Endodermal cell (in vitro differentiated cells): ENCODE data around the gene PATE2. TPM values are rescaled to one million over a fixed set of nuclear protein-coding genes. Genes with fewer than 3 reads are reported as not detected.

Source experiments
- DNase-seq: peaks from one replicate; pipeline ENCODE4 v3.0.0-alpha.2; 2017
- H3K27ac ChIP-seq: 2 replicates; pipeline ENCODE4 v1.5.1; 2013; ENCODE audit warnings: mild to moderate bottlenecking, low read depth, low read length, moderate library complexity
- H3K27me3 ChIP-seq: 2 replicates; pipeline ENCODE4 v1.6.1; 2013; ENCODE audit warnings: mild to moderate bottlenecking, low read length, moderate library complexity; ENCODE audit not compliant: insufficient read depth, control insufficient read depth, poor library complexity, severe bottlenecking
- H3K36me3 ChIP-seq: 2 replicates; pipeline ENCODE4 v1.7.0; 2013; ENCODE audit warnings: mild to moderate bottlenecking, low read length, moderate library complexity; ENCODE audit not compliant: control insufficient read depth, insufficient read depth
- H3K4me1 ChIP-seq: one replicate; pipeline ENCODE4 v1.7.0; 2013; ENCODE audit warnings: low read length; ENCODE audit not compliant: control insufficient read depth, insufficient read depth
- H3K4me3 ChIP-seq: 2 replicates; pipeline ENCODE4 v1.5.1; 2013; ENCODE audit warnings: mild to moderate bottlenecking, low read length, moderate library complexity
- H3K9ac ChIP-seq: 2 replicates; pipeline ENCODE4 v1.6.1; 2013; ENCODE audit warnings: mild to moderate bottlenecking, low read length, moderate library complexity; ENCODE audit not compliant: poor library complexity, severe bottlenecking; ENCODE audit errors: extremely low read depth
- H3K9me3 ChIP-seq: 2 replicates; pipeline ENCODE4 v1.6.1; 2013; ENCODE audit warnings: mild to moderate bottlenecking, low read length, moderate library complexity; ENCODE audit not compliant: control insufficient read depth
- H3K27ac Mint-ChIP-seq: 2 replicates; pipeline ENCODE4 v1.8.0; 2020; ENCODE audit warnings: mixed read lengths
- H3K27me3 Mint-ChIP-seq: 2 replicates; pipeline ENCODE4 v1.8.0; 2021; ENCODE audit warnings: mild to moderate bottlenecking, mixed read lengths; ENCODE audit not compliant: insufficient read depth
- H3K36me3 Mint-ChIP-seq: 2 replicates; pipeline ENCODE4 v1.8.0; 2020; ENCODE audit warnings: low read depth, mixed read lengths
- H3K4me1 Mint-ChIP-seq: 2 replicates; pipeline ENCODE4 v1.8.0; 2020; ENCODE audit warnings: mixed read lengths
- H3K4me3 Mint-ChIP-seq: 2 replicates; pipeline ENCODE4 v1.8.0; 2020; ENCODE audit warnings: mild to moderate bottlenecking, moderate library complexity, mixed read lengths
- H3K9me3 Mint-ChIP-seq: 2 replicates; pipeline ENCODE4 v1.8.0; 2020; ENCODE audit warnings: mild to moderate bottlenecking, mixed read lengths
- WGBS, 2 experiments: methylation state at CpG; one replicate each; pipeline versions ENCODE4 v1.1.5 to v1.1.7; 2013; ENCODE audit warnings: missing lambda C conversion rate in 2 of 2, mixed read lengths in 1 of 2; ENCODE audit not compliant: insufficient coverage in 1 of 2, insufficient read length in 1 of 2; 5-methylcytosine and 5-hydroxymethylcytosine counted together
- total RNA-seq, 2 donors: library from RNA; stranded (reverse); fragmentation: NEBNext Ultra II Directional in 1 of 2; extraction: Animal tissue kit (Norgen Biotek cat#: 25700) in 1 of 2; gene quantifications; 2 replicates in 1 of 2; 3 replicates in 1 of 2; pipeline ENCODE4 v1.2.1, GENCODE V29; 2021
- TF ChIP-seq, protein P1 (sequence below): fragments of 200-600 bp; sonication (generic); conservative IDR thresholded peaks from 2 replicates; pipeline ENCODE4 v1.5.0; 2021; ENCODE audit warnings: antibody characterized with exemption, mild to moderate bottlenecking

PATE2 gene
- total RNA-seq, 2 donors from 2014 or later: 0.79 TPM; not detected in 1

DNA sequence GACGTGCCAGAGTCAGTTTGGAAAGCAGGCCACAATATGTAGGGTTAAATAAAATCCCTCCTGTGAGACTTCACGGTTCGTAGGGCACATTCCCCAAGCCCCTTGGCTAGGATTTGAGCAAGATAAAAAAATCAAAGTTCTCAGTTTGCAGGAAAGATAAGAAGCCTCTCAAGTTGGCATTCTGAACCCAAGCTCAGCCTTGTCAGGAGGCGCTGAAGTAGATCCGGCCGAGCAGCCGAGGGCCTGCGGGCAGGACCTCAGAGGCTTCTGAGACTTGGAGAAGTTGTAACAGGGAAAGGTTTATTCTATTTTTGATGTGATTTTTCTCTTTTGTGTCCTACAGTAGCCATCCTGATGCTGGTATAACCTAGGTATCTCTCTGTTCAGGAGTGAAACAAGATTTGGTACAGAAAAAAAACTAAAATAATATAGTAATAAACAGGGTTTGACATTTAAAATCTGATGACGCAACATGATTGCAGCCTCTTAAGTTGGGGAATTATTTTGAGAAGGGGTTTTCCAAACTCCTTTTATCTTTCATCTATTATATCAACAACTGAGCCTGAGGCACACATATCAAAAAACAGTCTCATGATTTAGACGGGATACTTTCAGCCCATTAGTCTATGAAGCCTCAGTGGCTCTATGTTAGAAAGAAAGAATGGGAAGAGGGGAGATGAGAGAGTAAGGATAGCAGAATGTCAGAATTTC, 10.1 kb downstream of the PATE2 start:
- H3K9me3 ChIP-seq: no peaks in the 10 kb centered on the region
- Mint-ChIP-seq H3K9me3 (no peaks in the 10 kb centered on the region), H3K27me3 (peaks cover 28% of the 10 kb centered on the region), H3K36me3 (no peaks in the 10 kb centered on the region), H3K4me3 (no peak overlapping the region), H3K27ac (no peak overlapping the region), H3K4me1 (peaks cover 20% of the 10 kb centered on the region)
- peaks cover 9% of the 10 kb centered on the region for H3K4me1 ChIP-seq
- H3K27me3 ChIP-seq: peaks cover 19% of the 10 kb centered on the region
- H3K27ac ChIP-seq: no peak overlapping the region
- DNase-seq: no peak
- no peak overlapping the region for H3K9ac ChIP-seq
- H3K36me3 ChIP-seq: no peaks in the 10 kb centered on the region
- 74 to 77% methylated on average over 3 to 9 of the region's 10 CpGs for WGBS, 2 experiments
- no peak overlapping the region for H3K4me3 ChIP-seq
- TF ChIP-seq, protein P1, sequence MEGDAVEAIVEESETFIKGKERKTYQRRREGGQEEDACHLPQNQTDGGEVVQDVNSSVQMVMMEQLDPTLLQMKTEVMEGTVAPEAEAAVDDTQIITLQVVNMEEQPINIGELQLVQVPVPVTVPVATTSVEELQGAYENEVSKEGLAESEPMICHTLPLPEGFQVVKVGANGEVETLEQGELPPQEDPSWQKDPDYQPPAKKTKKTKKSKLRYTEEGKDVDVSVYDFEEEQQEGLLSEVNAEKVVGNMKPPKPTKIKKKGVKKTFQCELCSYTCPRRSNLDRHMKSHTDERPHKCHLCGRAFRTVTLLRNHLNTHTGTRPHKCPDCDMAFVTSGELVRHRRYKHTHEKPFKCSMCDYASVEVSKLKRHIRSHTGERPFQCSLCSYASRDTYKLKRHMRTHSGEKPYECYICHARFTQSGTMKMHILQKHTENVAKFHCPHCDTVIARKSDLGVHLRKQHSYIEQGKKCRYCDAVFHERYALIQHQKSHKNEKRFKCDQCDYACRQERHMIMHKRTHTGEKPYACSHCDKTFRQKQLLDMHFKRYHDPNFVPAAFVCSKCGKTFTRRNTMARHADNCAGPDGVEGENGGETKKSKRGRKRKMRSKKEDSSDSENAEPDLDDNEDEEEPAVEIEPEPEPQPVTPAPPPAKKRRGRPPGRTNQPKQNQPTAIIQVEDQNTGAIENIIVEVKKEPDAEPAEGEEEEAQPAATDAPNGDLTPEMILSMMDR: no peak

DNA sequence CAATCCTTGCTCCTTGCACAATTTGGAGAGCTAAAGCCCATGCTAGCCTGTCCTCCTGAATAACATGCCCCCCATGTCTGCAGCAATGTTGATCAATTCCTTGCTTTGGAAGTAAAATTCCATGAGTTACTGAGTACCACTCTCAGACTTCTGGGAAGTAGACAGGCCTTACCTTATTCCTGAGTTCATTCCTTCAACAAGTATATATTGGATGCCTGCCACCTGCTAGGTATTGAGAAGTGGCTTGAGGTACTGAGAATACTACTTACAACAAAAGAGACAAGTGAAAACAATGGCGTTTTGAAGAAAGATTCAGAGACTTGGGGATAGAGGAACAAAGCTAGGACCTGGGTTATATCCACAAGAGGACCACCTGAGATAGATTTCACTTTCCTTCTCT, 12.4 kb downstream of the PATE2 start:
- H3K9me3 Mint-ChIP-seq: no peaks in the 10 kb centered on the region
- Histone ChIP-seq H3K9ac (no peak overlapping the region), H3K4me1 (peaks cover 9% of the 10 kb centered on the region), H3K27me3 (peaks cover 14% of the 10 kb centered on the region), H3K36me3 (no peaks in the 10 kb centered on the region), H3K4me3 (no peak overlapping the region), H3K27ac (no peak overlapping the region), H3K9me3 (no peaks in the 10 kb centered on the region)
- no peaks in the 10 kb centered on the region for H3K36me3 Mint-ChIP-seq
- peaks cover 22% of the 10 kb centered on the region for H3K4me1 Mint-ChIP-seq
- TF ChIP-seq, protein P1: no peak
- H3K4me3 Mint-ChIP-seq: no peak overlapping the region
- H3K27me3 Mint-ChIP-seq: peaks cover 20% of the 10 kb centered on the region
- H3K27ac Mint-ChIP-seq: no peak overlapping the region
- DNase-seq: no peak
- whole genome bisulfite sequencing, 2 experiments: 86 to 100% methylated on average over 1 of the region's 1 CpG

DNA sequence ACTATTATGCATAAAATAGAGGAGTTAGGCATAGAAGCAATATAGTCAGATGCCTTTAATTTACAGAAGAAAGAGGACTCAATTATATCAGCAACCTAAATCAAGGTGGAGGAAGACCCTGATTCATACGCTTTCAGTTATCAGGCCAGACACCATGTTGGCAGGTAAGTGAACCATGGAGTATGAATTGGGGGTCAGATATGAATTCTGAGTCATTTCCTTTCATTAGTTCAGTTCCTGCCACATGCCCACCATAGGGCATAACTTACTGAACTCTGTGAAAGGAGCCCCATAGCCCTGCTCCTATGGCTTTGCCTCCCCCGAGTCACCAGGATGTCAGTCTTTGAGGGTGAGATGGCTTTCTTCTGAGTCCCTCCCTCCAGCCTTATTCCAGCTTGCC, 15.1 kb downstream of the PATE2 start:
- Mint-ChIP-seq H3K4me1 (peaks cover 21% of the 10 kb centered on the region), H3K27ac (no peak overlapping the region), H3K36me3 (no peaks in the 10 kb centered on the region), H3K27me3 (peaks cover 18% of the 10 kb centered on the region), H3K4me3 (no peak overlapping the region), H3K9me3 (peaks cover 11% of the 10 kb centered on the region)
- H3K9ac ChIP-seq: no peak overlapping the region
- TF ChIP-seq, protein P1: no peak
- no peak for DNase-seq
- WGBS, 2 experiments: 92% methylated on average over 2 of the region's 2 CpGs; no CpG with 5 or more reads in 1 of the 2 experiments
- no peaks in the 10 kb centered on the region for H3K27me3 ChIP-seq
- peaks cover 9% of the 10 kb centered on the region for H3K4me1 ChIP-seq
- H3K9me3 ChIP-seq: no peaks in the 10 kb centered on the region
- H3K27ac ChIP-seq: no peak overlapping the region
- no peak overlapping the region for H3K4me3 ChIP-seq
- no peaks in the 10 kb centered on the region for H3K36me3 ChIP-seq
